ENCODE measurements around the gene PPP1CA. TPM values are rescaled to one million over a fixed set of nuclear protein-coding genes. Genes with fewer than 3 reads are reported as not detected.

Gene PPP1CA
- total RNA-seq, 1 donor, result 129 TPM

- TF ChIP-seq CTCF (IDR thresholded peaks at IDR 0.05; ENCODE audit: insufficient read depth, low read length), result no peak
- no peak overlapping the region for H3K4me3 ChIP-seq (ENCODE audit: low read depth, low read length)
Observed at GRCh38 chr11:67410984-67411784, 9.5 kb upstream of the PPP1CA start.

GRCh38 chr11:67410369-67410831 lies 8.7 kb upstream of the PPP1CA start:
- TF ChIP-seq CTCF (IDR thresholded peaks at IDR 0.05; ENCODE audit: insufficient read depth, low read length), result no peak
- DNase-seq (ENCODE audit: low read depth), result no peak

More at GRCh38 chr11:67410984-67411784, 9.5 kb upstream of the PPP1CA start:
- no peak for DNase-seq (ENCODE audit: low read depth)

GRCh38 chr11:67409781-67410368 lies 8.2 kb upstream of the PPP1CA start:
- DNase-seq (ENCODE audit: low read depth), result no peak
- TF ChIP-seq CTCF (IDR thresholded peaks at IDR 0.05; ENCODE audit: insufficient read depth, low read length), result no peak
- H3K4me3 ChIP-seq (ENCODE audit: low read depth, low read length), result no peak overlapping the region

More at GRCh38 chr11:67410369-67410831, 8.7 kb upstream of the PPP1CA start:
- no peak overlapping the region for H3K4me3 ChIP-seq (ENCODE audit: low read depth, low read length)

- no peak for TF ChIP-seq CTCF (IDR thresholded peaks at IDR 0.05; ENCODE audit: insufficient read depth, low read length)
- no peak for DNase-seq (ENCODE audit: low read depth)
- H3K4me3 ChIP-seq (ENCODE audit: low read depth, low read length), result no peak overlapping the region
Observed at GRCh38 chr11:67409261-67409666, 7.6 kb upstream of the PPP1CA start.

GRCh38 chr11:67408437-67409200 lies 7.0 kb upstream of the PPP1CA start:
- DNase-seq (ENCODE audit: low read depth), result no peak
- H3K4me3 ChIP-seq (ENCODE audit: low read depth, low read length), result no peak overlapping the region
- TF ChIP-seq CTCF (IDR thresholded peaks at IDR 0.05; ENCODE audit: insufficient read depth, low read length), result no peak

GRCh38 chr11:67407688-67408163 lies 6.1 kb upstream of the PPP1CA start:
- no peak overlapping the region for H3K4me3 ChIP-seq (ENCODE audit: low read depth, low read length)
- DNase-seq (ENCODE audit: low read depth), result no peak
- no peak for TF ChIP-seq CTCF (IDR thresholded peaks at IDR 0.05; ENCODE audit: insufficient read depth, low read length)

Measured in fibroblast of the aortic adventitia (primary cell).